ENCODE results near the gene LAMB2.

DNA sequence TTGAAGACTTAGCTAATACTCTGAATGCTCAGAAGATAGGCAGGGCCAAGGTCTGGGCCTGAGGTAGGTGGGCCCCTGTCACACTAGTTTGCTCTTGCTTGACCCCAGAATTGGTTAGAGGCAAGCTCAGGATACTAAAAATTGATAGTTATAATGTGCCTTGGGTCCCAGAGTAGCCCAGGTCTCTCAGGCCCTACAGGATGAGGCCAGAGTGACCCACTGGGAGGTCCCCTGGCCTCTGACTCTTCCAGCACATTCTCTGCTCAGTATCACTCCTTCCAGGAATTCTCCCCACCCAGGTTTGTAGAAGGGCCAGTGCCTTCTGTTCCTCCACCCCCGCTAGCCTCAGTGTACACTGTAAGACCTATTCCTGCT is 37.9 kb upstream of the LAMB2 start:
- TF ChIP-seq POLR2A (IDR thresholded peaks at IDR 0.05): no peak
- TF ChIP-seq, protein P1, sequence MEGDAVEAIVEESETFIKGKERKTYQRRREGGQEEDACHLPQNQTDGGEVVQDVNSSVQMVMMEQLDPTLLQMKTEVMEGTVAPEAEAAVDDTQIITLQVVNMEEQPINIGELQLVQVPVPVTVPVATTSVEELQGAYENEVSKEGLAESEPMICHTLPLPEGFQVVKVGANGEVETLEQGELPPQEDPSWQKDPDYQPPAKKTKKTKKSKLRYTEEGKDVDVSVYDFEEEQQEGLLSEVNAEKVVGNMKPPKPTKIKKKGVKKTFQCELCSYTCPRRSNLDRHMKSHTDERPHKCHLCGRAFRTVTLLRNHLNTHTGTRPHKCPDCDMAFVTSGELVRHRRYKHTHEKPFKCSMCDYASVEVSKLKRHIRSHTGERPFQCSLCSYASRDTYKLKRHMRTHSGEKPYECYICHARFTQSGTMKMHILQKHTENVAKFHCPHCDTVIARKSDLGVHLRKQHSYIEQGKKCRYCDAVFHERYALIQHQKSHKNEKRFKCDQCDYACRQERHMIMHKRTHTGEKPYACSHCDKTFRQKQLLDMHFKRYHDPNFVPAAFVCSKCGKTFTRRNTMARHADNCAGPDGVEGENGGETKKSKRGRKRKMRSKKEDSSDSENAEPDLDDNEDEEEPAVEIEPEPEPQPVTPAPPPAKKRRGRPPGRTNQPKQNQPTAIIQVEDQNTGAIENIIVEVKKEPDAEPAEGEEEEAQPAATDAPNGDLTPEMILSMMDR (IDR thresholded peaks at IDR 0.05): no peak

Measured in lower leg skin (tissue), 3 donors.